ENCODE data around the gene ANKRD11. TPM values are rescaled to one million over a fixed set of nuclear protein-coding genes. Genes with fewer than 3 reads are reported as not detected.
"Not testable (repeated sequence)": the region's sequence is repeated elsewhere in the genome, so short reads cannot be mapped to it uniquely, and the experiment has no call there.

The ANKRD11 gene
- total RNA-seq, 1 donor from 2014 or later: 165 TPM

DNA sequence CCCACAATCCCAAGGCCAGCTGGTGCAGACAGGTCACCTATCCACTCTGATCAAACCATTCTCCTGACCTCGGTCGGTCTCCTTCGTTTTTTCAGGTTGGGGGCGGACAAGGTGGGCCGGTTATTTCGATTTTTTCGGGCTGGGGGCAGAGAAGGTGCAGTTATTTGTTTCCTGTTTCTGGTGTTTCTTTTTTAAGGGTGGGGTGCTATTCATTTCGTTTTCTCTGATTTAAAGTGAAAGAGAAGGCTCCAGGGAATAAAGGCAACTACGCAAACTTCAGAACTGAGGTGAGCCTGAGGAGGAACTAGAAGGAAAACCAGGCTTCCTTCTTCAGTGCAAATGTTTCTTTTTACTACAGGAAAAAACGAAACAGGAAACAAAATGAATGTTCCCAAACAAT lies 64.8 kb downstream of the ANKRD11 start:
- TF ChIP-seq, protein P1, sequence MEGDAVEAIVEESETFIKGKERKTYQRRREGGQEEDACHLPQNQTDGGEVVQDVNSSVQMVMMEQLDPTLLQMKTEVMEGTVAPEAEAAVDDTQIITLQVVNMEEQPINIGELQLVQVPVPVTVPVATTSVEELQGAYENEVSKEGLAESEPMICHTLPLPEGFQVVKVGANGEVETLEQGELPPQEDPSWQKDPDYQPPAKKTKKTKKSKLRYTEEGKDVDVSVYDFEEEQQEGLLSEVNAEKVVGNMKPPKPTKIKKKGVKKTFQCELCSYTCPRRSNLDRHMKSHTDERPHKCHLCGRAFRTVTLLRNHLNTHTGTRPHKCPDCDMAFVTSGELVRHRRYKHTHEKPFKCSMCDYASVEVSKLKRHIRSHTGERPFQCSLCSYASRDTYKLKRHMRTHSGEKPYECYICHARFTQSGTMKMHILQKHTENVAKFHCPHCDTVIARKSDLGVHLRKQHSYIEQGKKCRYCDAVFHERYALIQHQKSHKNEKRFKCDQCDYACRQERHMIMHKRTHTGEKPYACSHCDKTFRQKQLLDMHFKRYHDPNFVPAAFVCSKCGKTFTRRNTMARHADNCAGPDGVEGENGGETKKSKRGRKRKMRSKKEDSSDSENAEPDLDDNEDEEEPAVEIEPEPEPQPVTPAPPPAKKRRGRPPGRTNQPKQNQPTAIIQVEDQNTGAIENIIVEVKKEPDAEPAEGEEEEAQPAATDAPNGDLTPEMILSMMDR (IDR thresholded peaks at IDR 0.05; ENCODE audit: unreplicated experiment): no peak
- H3K4me1 Mint-ChIP-seq (ENCODE audit: unreplicated experiment): peaks cover 46% of the 10 kb centered on the region
- no peak overlapping the region for H3K4me3 Mint-ChIP-seq (ENCODE audit: unreplicated experiment)
- no peaks in the 10 kb centered on the region for H3K9me3 Mint-ChIP-seq (ENCODE audit: unreplicated experiment)
- peaks cover 2% of the 10 kb centered on the region for H3K36me3 Mint-ChIP-seq (ENCODE audit: low read depth, unreplicated experiment)
- H3K27me3 Mint-ChIP-seq (ENCODE audit: unreplicated experiment): peaks cover 5% of the 10 kb centered on the region
- H3K27ac Mint-ChIP-seq (ENCODE audit: unreplicated experiment): peak overlapping the region; percentile 83
- no peak for DNase-seq (ENCODE audit: low spot score)

DNA sequence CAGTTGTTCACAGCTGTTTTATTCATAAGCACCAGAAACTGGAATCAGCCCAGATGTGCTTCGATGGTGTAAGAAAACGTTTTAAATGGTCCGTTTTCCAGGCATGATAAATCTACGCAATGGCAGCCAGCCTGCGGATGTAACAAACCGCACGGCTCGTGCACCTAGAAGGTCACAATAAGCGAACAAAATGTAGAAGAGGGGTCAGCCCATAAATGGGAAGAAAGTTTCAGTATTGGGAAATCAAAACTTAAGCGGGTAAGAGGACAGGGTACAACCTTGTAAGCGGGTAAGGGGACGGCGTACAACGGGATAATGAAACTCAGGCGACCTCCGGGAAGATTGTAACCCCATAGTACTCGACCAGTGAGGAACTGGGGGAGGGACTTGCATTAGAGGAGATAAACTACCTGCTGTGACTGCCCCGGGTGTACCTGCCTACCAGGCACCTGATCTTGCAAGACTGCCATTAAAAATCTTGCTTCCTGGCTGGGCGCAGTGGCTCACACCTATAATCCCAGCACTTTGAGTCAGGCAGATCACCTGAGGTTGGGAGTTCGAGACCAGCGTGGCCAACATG lies 66.6 kb downstream of the ANKRD11 start:
- Mint-ChIP-seq H3K4me3 (ENCODE audit: unreplicated experiment) (no peak overlapping the region), H3K9me3 (ENCODE audit: unreplicated experiment) (no peaks in the 10 kb centered on the region), H3K36me3 (ENCODE audit: low read depth, unreplicated experiment) (no peaks in the 10 kb centered on the region), H3K27me3 (ENCODE audit: unreplicated experiment) (peaks cover 8% of the 10 kb centered on the region), H3K27ac (ENCODE audit: unreplicated experiment) (peak overlapping the region; percentile 83), H3K4me1 (ENCODE audit: unreplicated experiment) (peaks cover 56% of the 10 kb centered on the region)
- DNase-seq (ENCODE audit: low spot score): no peak
- TF ChIP-seq, protein P1 (IDR thresholded peaks at IDR 0.05; ENCODE audit: unreplicated experiment): no peak

DNA sequence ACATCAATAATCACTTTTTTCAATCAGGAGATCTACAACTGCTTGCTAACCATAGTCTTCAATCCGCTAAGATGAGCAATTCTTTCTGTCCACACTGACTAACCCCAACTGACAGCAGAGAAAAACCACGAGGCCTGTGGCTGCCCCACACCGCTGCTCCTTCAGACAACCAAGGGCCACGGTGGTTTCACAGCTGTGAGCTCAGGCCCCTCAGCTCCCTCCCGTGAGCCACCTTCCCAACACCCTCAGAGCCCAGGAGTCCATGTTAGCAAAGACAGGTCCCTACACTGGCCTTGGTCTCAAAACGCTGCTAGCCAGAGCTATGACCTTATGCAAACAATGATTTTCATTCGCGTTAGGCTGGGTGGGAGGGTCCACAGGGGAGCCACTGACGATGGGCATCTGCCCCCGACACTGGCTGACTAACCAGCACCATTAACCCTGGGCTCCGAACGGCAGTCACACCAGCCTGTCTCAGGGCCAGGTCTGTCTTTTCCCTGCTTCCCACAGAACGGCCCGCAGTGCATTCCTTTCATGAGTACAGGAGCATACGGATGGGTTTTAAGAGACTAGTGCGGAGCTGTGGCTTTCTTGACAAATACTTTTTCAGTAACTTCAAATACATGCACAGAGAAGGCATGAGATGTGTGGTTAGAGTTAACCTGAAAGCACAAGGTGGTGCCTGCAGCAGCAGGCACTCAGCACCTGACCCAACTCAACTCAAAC lies 67.3 kb downstream of the ANKRD11 start:
- Mint-ChIP-seq H3K9me3 (ENCODE audit: unreplicated experiment) (no peaks in the 10 kb centered on the region), H3K4me3 (ENCODE audit: unreplicated experiment) (no peak overlapping the region), H3K36me3 (ENCODE audit: low read depth, unreplicated experiment) (no peaks in the 10 kb centered on the region), H3K27me3 (ENCODE audit: unreplicated experiment) (peaks cover 8% of the 10 kb centered on the region), H3K4me1 (ENCODE audit: unreplicated experiment) (peaks cover 56% of the 10 kb centered on the region), H3K27ac (ENCODE audit: unreplicated experiment) (peak overlapping the region; percentile 67)
- no peak for DNase-seq (ENCODE audit: low spot score)
- TF ChIP-seq, protein P1 (IDR thresholded peaks at IDR 0.05; ENCODE audit: unreplicated experiment): no peak

DNA sequence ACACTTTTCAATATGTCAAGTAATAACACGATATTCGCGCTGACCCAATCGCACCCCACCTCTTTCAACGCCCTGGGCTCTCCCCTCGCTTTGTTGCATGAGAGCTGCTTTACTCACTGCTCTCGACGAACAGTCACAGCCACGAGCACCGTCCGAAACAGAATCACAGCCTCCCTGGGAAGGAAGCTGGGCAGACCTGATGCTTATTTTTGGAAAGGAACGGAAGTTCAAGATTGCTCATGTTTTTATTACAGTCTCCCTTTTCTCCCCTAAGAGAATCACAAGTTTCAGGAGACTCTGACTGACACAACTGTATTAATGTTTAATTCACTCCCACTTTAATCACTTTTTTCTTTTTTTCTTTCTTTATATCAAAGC lies 67.8 kb downstream of the ANKRD11 start:
- peaks cover 3% of the 10 kb centered on the region for H3K36me3 Mint-ChIP-seq (ENCODE audit: low read depth, unreplicated experiment)
- no peak for DNase-seq (ENCODE audit: low spot score)
- H3K4me3 Mint-ChIP-seq (ENCODE audit: unreplicated experiment): no peak overlapping the region

DNA sequence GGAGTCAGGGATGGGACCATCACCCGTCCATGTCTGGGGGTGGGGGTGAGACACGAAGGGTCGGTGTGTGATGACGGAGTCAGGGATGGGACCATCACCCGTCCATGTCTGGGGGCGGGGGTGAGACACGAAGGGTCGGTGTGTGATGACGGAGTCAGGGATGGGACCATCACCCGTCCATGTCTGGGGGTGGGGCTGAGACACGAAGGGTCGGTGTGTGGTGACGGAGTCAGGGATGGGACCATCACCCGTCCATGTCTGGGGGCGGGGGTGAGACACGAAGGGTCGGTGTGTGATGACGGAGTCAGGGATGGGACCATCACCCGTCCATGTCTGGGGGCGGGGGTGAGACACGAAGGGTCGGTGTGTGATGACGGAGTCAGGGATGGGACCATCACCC lies 69.1 kb downstream of the ANKRD11 start:
- H3K27me3 Mint-ChIP-seq (ENCODE audit: unreplicated experiment); DNase-seq (ENCODE audit: low spot score); H3K4me3 Mint-ChIP-seq (ENCODE audit: unreplicated experiment); H3K9me3 Mint-ChIP-seq (ENCODE audit: unreplicated experiment); H3K27ac Mint-ChIP-seq (ENCODE audit: unreplicated experiment): not testable (repeated sequence)
- Mint-ChIP-seq H3K4me1 (ENCODE audit: unreplicated experiment) (peaks cover 49% of the 10 kb centered on the region), H3K36me3 (ENCODE audit: low read depth, unreplicated experiment) (peaks cover 10% of the 10 kb centered on the region)

More for the DNA sequence above, 67.8 kb downstream of the ANKRD11 start:
- Mint-ChIP-seq H3K27ac (ENCODE audit: unreplicated experiment) (no peak overlapping the region), H3K4me1 (ENCODE audit: unreplicated experiment) (peaks cover 56% of the 10 kb centered on the region), H3K27me3 (ENCODE audit: unreplicated experiment) (peaks cover 8% of the 10 kb centered on the region), H3K9me3 (ENCODE audit: unreplicated experiment) (no peaks in the 10 kb centered on the region)
- TF ChIP-seq, protein P1 (IDR thresholded peaks at IDR 0.05; ENCODE audit: unreplicated experiment): no peak
